Prostate gland (tissue), 2 donors: ENCODE data around the gene PTPRE. TPM values are rescaled to one million over a fixed set of nuclear protein-coding genes. Genes with fewer than 3 reads are reported as not detected.

Experiments
- DNase-seq: peaks from one replicate; pipeline ENCODE4 v3.0.0-alpha.2; 2019; ENCODE audit warnings: low spot score
- H3K27ac ChIP-seq, 2 donors: fragments of 200-600 bp; sonication (generic); 2 replicates each; pipeline ENCODE4 v1.5.1; 2017 to 2019
- H3K27me3 ChIP-seq: fragments of 200-600 bp; sonication (generic); replicated peaks from 2 replicates; pipeline ENCODE4 v1.5.1; 2019; ENCODE audit not compliant: insufficient read depth
- H3K36me3 ChIP-seq, 2 donors: fragments of 200-600 bp; sonication (generic); 1 replicate in 1 of 2; 2 replicates in 1 of 2; pipeline versions ENCODE4 v1.5.1 to v1.8.1; 2017 to 2019
- H3K4me1 ChIP-seq: fragments of 200-600 bp; sonication (generic); replicated peaks from 2 replicates; pipeline ENCODE4 v1.5.1; 2019
- H3K4me3 ChIP-seq, 2 donors: fragments of 200-600 bp; sonication (generic); 2 replicates each; pipeline ENCODE4 v1.5.1; 2017 to 2019
- H3K9me3 ChIP-seq: fragments of 200-600 bp; sonication (generic); 2 replicates; pipeline ENCODE4 v1.5.1; 2017
- POLR2A ChIP-seq: fragments of 450-650 bp; IDR thresholded peaks from one replicate; pipeline ENCODE4 v1.6.1; 2016; ENCODE audit warnings: antibody characterized with exemption, mild to moderate bottlenecking
- POLR2AphosphoS5 ChIP-seq: sonication (generic); formaldehyde crosslinking; IDR thresholded peaks from one replicate; pipeline ENCODE4 v1.6.1; 2017; ENCODE audit warnings: antibody characterized with exemption
- WGBS: methylation state at CpG from one replicate; pipeline ENCODE4 v1.1.5; 2018; 5-methylcytosine and 5-hydroxymethylcytosine counted together
- intact Hi-C: fragments of 100-400 bp; cut with DNase I; formaldehyde crosslinking; loops from one replicate; pipeline ENCODE4 v1.14.2; 2022
- total RNA-seq, 2 donors: library from RNA; depleted of rRNA; stranded (reverse); fragments of >200 nt; gene quantifications; one replicate each; pipeline ENCODE4 v1.1.0, GENCODE V29; 2016
- TF ChIP-seq, protein P1 (sequence below), 4 experiments: fragments of 200-600 bp in 2 of 4; fragments of 450-650 bp in 2 of 4; sonication (generic) in 2 of 4; IDR thresholded peaks; 1 replicate in 3 of 4; 2 replicates in 1 of 4; pipeline ENCODE4 v1.5.1; 2016 to 2019; ENCODE audit warnings: antibody characterized with exemption in 4 of 4, mild to moderate bottlenecking in 2 of 4, moderate library complexity in 2 of 4

Gene PTPRE
- total RNA-seq, 2 donors from 2014 or later: 4.5 to 14.3 TPM

DNA sequence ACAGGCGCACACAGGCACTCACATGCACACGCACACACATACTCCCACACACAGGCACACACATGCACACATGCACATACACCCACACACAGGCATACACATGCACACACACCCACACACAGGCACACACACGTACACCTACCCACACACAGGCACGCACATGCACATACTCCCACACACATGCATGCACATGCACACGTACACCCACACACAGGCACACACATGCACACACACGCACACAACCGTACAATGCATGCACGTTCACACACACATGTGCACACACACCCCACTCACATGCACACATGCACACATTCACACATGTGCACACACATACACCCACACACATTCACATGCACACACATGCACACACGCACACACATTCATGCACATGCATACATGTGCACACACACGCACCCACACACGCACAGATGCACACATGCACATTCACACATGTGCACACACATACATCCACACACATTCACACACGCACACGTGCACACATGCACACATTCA is 160.0 kb downstream of the PTPRE start:
- DNase-seq: no peak

DNA sequence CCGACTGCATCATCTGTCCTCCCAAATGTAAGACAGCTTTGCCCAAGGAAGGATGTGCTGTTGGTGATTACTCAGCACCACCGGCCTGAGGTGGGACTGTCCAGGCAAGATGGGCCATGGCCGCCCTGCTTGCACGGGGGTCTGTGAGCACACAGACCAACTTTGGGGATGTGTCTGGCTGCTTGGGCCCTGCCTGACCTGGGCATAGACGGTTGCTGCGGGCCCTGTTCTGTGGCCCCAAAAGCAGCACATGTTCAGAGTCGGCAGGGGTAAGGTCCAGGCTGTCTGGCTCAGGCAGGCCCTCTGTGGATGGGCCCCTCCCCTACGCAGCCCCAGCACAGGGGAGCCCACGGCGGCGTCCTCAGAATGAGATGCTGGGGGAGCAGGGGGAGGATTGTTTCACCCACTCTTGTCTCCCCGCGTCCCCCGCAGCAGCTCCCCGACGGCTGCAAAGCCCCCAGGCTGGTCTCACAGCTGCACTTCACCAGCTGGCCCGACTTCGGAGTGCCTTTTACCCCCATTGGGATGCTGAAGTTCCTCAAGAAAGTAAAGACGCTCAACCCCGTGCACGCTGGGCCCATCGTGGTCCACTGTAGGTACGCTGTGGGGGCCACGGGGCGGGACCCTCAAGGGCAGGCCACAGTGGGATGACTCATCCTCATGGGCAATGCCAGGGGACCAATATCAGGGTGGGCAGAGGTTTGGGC is 160.9 kb downstream of the PTPRE start:
- Histone ChIP-seq H3K4me1 (no peaks in the 10 kb centered on the region), H3K27me3 (no peaks in the 10 kb centered on the region), H3K9me3 (no peaks in the 10 kb centered on the region), H3K27ac (no peak overlapping the region), H3K4me3 (no peak overlapping the region), H3K36me3 (peaks cover 0 to 8% of the 10 kb centered on the region in 2 donors)
- DNase-seq: no peak
- TF ChIP-seq, protein P1, sequence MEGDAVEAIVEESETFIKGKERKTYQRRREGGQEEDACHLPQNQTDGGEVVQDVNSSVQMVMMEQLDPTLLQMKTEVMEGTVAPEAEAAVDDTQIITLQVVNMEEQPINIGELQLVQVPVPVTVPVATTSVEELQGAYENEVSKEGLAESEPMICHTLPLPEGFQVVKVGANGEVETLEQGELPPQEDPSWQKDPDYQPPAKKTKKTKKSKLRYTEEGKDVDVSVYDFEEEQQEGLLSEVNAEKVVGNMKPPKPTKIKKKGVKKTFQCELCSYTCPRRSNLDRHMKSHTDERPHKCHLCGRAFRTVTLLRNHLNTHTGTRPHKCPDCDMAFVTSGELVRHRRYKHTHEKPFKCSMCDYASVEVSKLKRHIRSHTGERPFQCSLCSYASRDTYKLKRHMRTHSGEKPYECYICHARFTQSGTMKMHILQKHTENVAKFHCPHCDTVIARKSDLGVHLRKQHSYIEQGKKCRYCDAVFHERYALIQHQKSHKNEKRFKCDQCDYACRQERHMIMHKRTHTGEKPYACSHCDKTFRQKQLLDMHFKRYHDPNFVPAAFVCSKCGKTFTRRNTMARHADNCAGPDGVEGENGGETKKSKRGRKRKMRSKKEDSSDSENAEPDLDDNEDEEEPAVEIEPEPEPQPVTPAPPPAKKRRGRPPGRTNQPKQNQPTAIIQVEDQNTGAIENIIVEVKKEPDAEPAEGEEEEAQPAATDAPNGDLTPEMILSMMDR (IDR thresholded peaks at IDR 0.05): no peak
- no peak for TF ChIP-seq POLR2AphosphoS5
- TF ChIP-seq POLR2A: no peak
- intact Hi-C loops: loop anchor here (2.0 kb wide), 1 partner anchor 161 kb away; the partner anchor contains the start of gene PTPRE
- 90% methylated on average over 25 of the region's 25 CpGs for WGBS

More for the DNA sequence above, 160.0 kb downstream of the PTPRE start:
- 82% methylated on average over 13 of the region's 13 CpGs for WGBS
- Histone ChIP-seq H3K9me3 (no peaks in the 10 kb centered on the region), H3K36me3 (peaks cover 0 to 8% of the 10 kb centered on the region in 2 donors), H3K27ac (no peak overlapping the region), H3K27me3 (no peaks in the 10 kb centered on the region), H3K4me3 (no peak overlapping the region), H3K4me1 (no peaks in the 10 kb centered on the region)
- intact Hi-C loops: no loop called here
- TF ChIP-seq POLR2A (no peak), POLR2AphosphoS5 (no peak)
- TF ChIP-seq, protein P1 (IDR thresholded peaks at IDR 0.05): no peak

DNA sequence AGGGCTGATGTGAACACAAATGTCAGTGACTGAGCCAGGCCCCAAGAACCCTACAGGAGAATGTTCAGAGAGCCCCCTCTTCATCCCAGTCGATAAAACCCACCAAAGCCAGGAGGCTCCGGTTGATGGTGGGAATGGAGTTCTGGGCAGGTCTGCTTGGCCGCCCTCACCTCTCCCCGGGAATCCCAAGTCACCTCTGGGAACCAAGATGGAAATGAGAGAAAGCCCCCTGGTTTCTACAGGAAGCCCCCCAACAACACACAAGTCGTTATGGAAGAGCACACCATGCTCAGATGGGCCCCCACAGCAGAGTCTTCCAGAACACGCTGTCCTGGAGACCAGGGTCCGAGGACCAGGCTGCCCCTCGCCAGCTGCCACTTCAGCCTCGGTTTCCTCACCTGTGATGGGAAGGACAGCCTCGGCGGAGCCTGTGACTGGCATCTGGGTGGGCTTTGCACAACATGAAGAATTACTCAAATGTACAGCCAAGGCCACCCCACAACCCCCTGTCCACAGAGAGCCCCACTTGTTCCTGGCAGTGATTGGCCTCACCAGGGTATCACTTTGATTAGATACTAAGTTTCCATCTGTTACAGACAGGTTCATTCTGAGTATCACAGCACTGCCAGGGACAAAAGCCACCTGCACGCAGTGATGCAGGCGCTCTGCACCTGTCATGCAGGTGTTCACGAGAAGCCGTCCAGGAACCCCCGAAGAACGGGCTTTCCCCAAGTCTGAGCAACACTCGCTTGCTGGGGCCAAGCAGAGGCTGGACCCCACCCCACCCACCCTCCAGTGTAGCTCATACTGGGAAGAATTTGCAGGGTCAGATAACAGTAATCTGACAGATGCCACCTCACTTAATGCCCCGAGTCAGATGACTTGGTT is 161.7 kb downstream of the PTPRE start:
- WGBS: 94% methylated on average over 19 of the region's 19 CpGs
- DNase-seq: no peak
- Histone ChIP-seq H3K27me3 (no peaks in the 10 kb centered on the region), H3K9me3 (no peaks in the 10 kb centered on the region), H3K36me3 (peaks cover 0 to 8% of the 10 kb centered on the region in 2 donors), H3K4me1 (no peaks in the 10 kb centered on the region), H3K4me3 (no peak overlapping the region), H3K27ac (no peak overlapping the region)
- TF ChIP-seq POLR2AphosphoS5: no peak
- TF ChIP-seq, protein P1 (IDR thresholded peaks at IDR 0.05): no peak
- no peak for TF ChIP-seq POLR2A
- intact Hi-C loops: loop anchor here (2.0 kb wide), 1 partner anchor 162 kb away; the partner anchor contains the start of gene PTPRE

DNA sequence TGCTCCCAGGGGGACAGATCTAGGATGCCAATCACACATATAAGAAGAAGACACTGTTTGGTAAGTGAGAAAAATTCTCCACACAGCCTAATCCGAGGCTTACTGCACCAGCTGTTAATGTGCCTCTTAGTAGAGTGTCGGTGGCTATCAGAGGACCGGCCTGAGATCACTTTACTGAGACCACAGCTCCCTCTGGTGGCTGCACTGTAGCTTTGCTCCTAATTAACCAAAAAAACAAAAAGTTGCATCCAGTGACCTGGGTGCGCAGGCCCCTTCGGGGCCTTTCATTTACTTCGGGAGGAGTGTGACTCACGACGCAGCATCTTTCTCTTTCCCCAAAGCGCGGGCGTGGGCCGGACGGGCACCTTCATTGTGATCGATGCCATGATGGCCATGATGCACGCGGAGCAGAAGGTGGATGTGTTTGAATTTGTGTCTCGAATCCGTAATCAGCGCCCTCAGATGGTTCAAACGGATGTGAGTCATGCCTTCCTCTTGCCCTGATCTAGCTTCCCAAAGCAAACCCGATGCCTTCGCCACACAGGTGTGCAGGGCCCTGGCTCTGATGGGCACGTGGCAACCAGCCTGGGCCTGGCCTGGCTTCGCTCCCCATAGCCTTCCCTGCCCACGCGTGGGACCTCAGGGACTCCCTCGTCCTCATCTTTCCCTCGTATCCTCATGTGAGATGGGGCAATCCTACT is 162.6 kb downstream of the PTPRE start:
- H3K36me3 ChIP-seq: peaks cover 0 to 8% of the 10 kb centered on the region in 2 donors
- intact Hi-C loops: loop anchor here (2.0 kb wide), 1 partner anchor 163 kb away; the partner anchor contains the start of gene PTPRE

More for the DNA sequence above, 162.6 kb downstream of the PTPRE start:
- peak; percentile 50 for DNase-seq
- TF ChIP-seq POLR2AphosphoS5: peak; percentile 17
- no peak for TF ChIP-seq POLR2A
- TF ChIP-seq, protein P1 (IDR thresholded peaks at IDR 0.05): peak; percentile 39 to 89 (median 86)
- Histone ChIP-seq H3K9me3 (no peaks in the 10 kb centered on the region), H3K27me3 (no peaks in the 10 kb centered on the region), H3K4me1 (no peaks in the 10 kb centered on the region), H3K4me3 (no peak overlapping the region), H3K27ac (no peak overlapping the region)
- WGBS: 42% methylated on average over 28 of the region's 28 CpGs
